HG03060 (cell line): ENCODE results near the gene PPP1R1B.

Experiments used
- ATAC-seq: cut with Tn5 transposase; IDR thresholded peaks from one replicate; pipeline ENCODE4 v1.9.1; 2021; ENCODE audit warnings: low read depth, moderate number of reproducible peaks; ENCODE audit not compliant: unreplicated experiment

Gene PPP1R1B

GRCh38 chr17:39600288-39600996 is 26.3 kb upstream of the PPP1R1B start:
- no peak for ATAC-seq

- ATAC-seq: no peak
Observed at GRCh38 chr17:39600997-39601597, 25.7 kb upstream of the PPP1R1B start.

- ATAC-seq: no peak
Observed at GRCh38 chr17:39601758-39602532, 24.8 kb upstream of the PPP1R1B start.

GRCh38 chr17:39602533-39603303 is 24.0 kb upstream of the PPP1R1B start:
- no peak for ATAC-seq

GRCh38 chr17:39603304-39604016 is 23.3 kb upstream of the PPP1R1B start:
- no peak for ATAC-seq

- no peak for ATAC-seq
Observed at GRCh38 chr17:39604911-39605491, 21.8 kb upstream of the PPP1R1B start.

- ATAC-seq: no peak
Observed at GRCh38 chr17:39605492-39606433, 21.0 kb upstream of the PPP1R1B start.

- ATAC-seq: no peak
Observed at GRCh38 chr17:39606434-39607056, 20.2 kb upstream of the PPP1R1B start.

- ATAC-seq: no peak
Observed at GRCh38 chr17:39607057-39607850, 19.5 kb upstream of the PPP1R1B start.

GRCh38 chr17:39607851-39608130 is 19.0 kb upstream of the PPP1R1B start, which contains the start of gene NEUROD2:
Gene NEUROD2, minus strand, starts transcription at chr17:39607920. Its CDS starts 1,321 bp downstream, at chr17:39606599.
- ATAC-seq: no peak

- no peak for ATAC-seq
Observed at GRCh38 chr17:39608142-39608981, 18.4 kb upstream of the PPP1R1B start.

GRCh38 chr17:39609416-39610025 is 17.2 kb upstream of the PPP1R1B start:
- ATAC-seq: no peak

- ATAC-seq: no peak
Observed at GRCh38 chr17:39611401-39612112, 15.2 kb upstream of the PPP1R1B start.

GRCh38 chr17:39612291-39612894 is 14.4 kb upstream of the PPP1R1B start:
- ATAC-seq: no peak

GRCh38 chr17:39612935-39613464 is 13.8 kb upstream of the PPP1R1B start:
- ATAC-seq: no peak
